ENCODE results near the gene EVC2. TPM values are rescaled to one million over a fixed set of nuclear protein-coding genes. Genes with fewer than 3 reads are reported as not detected.
A peak's percentile ranks its signal among the peaks of the same experiment; 100 is the strongest.

The EVC2 gene
- total RNA-seq, 2 donors from 2014 or later = 9.7 to 11.7 TPM

GRCh38 chr4:5589495-5589894 is 118.9 kb downstream of the EVC2 start:
- no peak overlapping the region for H3K27ac ChIP-seq (ENCODE audit: low read depth, low read length)
- no peak overlapping the region for H3K4me3 Mint-ChIP-seq
- no peak overlapping the region for H3K9ac ChIP-seq (ENCODE audit: extremely low read depth, low read length, poor library complexity, severe bottlenecking)
- no peaks in the 10 kb centered on the region for H3K4me1 Mint-ChIP-seq
- TF ChIP-seq CTCF (conservative IDR thresholded peaks at IDR 0.05) = no peak
- peaks cover 85% of the 10 kb centered on the region for H3K36me3 Mint-ChIP-seq (ENCODE audit: low read depth)
- no peaks in the 10 kb centered on the region for H3K27me3 ChIP-seq (ENCODE audit: control insufficient read depth, insufficient read depth, low read length, poor library complexity, severe bottlenecking)
- H3K4me3 ChIP-seq (ENCODE audit: low read length) = no peak overlapping the region
- no peaks in the 10 kb centered on the region for H3K4me1 ChIP-seq (ENCODE audit: control insufficient read depth, insufficient read depth, low read length)
- peaks cover 46% of the 10 kb centered on the region for H3K9me3 ChIP-seq (ENCODE audit: control insufficient read depth, low read length)
- peaks cover 1% of the 10 kb centered on the region for H3K27me3 Mint-ChIP-seq (ENCODE audit: insufficient read depth)
- no peak overlapping the region for H3K27ac Mint-ChIP-seq
- H3K9me3 Mint-ChIP-seq = peaks cover 69% of the 10 kb centered on the region
- no peak for DNase-seq
- H3K36me3 ChIP-seq (ENCODE audit: control insufficient read depth, insufficient read depth, low read length) = no peaks in the 10 kb centered on the region
- WGBS, 2 experiments (ENCODE audit: insufficient coverage in 1 of 2, insufficient read length in 1 of 2) = 90 to 100% methylated on average over 1 to 2 of the region's 2 CpGs

- Mint-ChIP-seq H3K27ac (no peak overlapping the region), H3K36me3 (ENCODE audit: low read depth) (peaks cover 83% of the 10 kb centered on the region), H3K4me3 (no peak overlapping the region), H3K27me3 (ENCODE audit: insufficient read depth) (peaks cover 1% of the 10 kb centered on the region), H3K4me1 (no peaks in the 10 kb centered on the region), H3K9me3 (peaks cover 62% of the 10 kb centered on the region)
- no peak for TF ChIP-seq CTCF (conservative IDR thresholded peaks at IDR 0.05)
- no peak overlapping the region for H3K9ac ChIP-seq (ENCODE audit: extremely low read depth, low read length, poor library complexity, severe bottlenecking)
- no peak overlapping the region for H3K27ac ChIP-seq (ENCODE audit: low read depth, low read length)
- no peak for DNase-seq
- peak overlapping the region; percentile 23 for H3K4me3 ChIP-seq (ENCODE audit: low read length)
- H3K27me3 ChIP-seq (ENCODE audit: control insufficient read depth, insufficient read depth, low read length, poor library complexity, severe bottlenecking) = no peaks in the 10 kb centered on the region
- H3K36me3 ChIP-seq (ENCODE audit: control insufficient read depth, insufficient read depth, low read length) = no peaks in the 10 kb centered on the region
- peaks cover 42% of the 10 kb centered on the region for H3K9me3 ChIP-seq (ENCODE audit: control insufficient read depth, low read length)
- WGBS, 2 experiments (ENCODE audit: insufficient coverage in 1 of 2, insufficient read length in 1 of 2) = 80 to 95% methylated on average over 1 of the region's 1 CpG
- H3K4me1 ChIP-seq (ENCODE audit: control insufficient read depth, insufficient read depth, low read length) = no peaks in the 10 kb centered on the region
Measured at GRCh38 chr4:5588046-5588445, 120.3 kb downstream of the EVC2 start.

GRCh38 chr4:5575941-5576340 is 132.4 kb downstream of the EVC2 start:
- TF ChIP-seq CTCF (conservative IDR thresholded peaks at IDR 0.05) = no peak
- WGBS, 2 experiments (ENCODE audit: insufficient coverage in 1 of 2, insufficient read length in 1 of 2) = 89 to 94% methylated on average over 2 to 5 of the region's 5 CpGs
- peaks cover 4% of the 10 kb centered on the region for H3K4me1 Mint-ChIP-seq
- H3K9ac ChIP-seq (ENCODE audit: extremely low read depth, low read length, poor library complexity, severe bottlenecking) = no peak overlapping the region
- H3K27me3 ChIP-seq (ENCODE audit: control insufficient read depth, insufficient read depth, low read length, poor library complexity, severe bottlenecking) = no peaks in the 10 kb centered on the region
- no peaks in the 10 kb centered on the region for H3K27me3 Mint-ChIP-seq (ENCODE audit: insufficient read depth)
- H3K36me3 ChIP-seq (ENCODE audit: control insufficient read depth, insufficient read depth, low read length) = peaks cover 8% of the 10 kb centered on the region
- H3K4me3 ChIP-seq (ENCODE audit: low read length) = no peak overlapping the region
- no peak for DNase-seq
- H3K36me3 Mint-ChIP-seq (ENCODE audit: low read depth) = peaks cover 54% of the 10 kb centered on the region
- no peak overlapping the region for H3K27ac ChIP-seq (ENCODE audit: low read depth, low read length)
- no peak overlapping the region for H3K27ac Mint-ChIP-seq
- peaks cover under 1% of the 10 kb centered on the region for H3K9me3 ChIP-seq (ENCODE audit: control insufficient read depth, low read length)
- peaks cover 4% of the 10 kb centered on the region for H3K9me3 Mint-ChIP-seq
- H3K4me3 Mint-ChIP-seq = no peak overlapping the region
- no peaks in the 10 kb centered on the region for H3K4me1 ChIP-seq (ENCODE audit: control insufficient read depth, insufficient read depth, low read length)
